GF-D8 (cell line): Measurements from ENCODE around the gene PPOX.

Experiments used
- DNase-seq: peaks from one replicate; lab custom pipeline; 2025; lab: John Stamatoyannopoulos, UW

The PPOX gene

GRCh38 chr1:161165742-161166668 lies at the start of gene PPOX:
Gene PPOX, plus strand, starts transcription at chr1:161166426. Its CDS starts 422 bp downstream, at chr1:161166848.
- DNase-seq: peak; percentile 94

GRCh38 chr1:161117759-161118581 lies 48.3 kb upstream of the PPOX start, which contains the start of the genes NIT1 and PFDN2:
Gene NIT1, plus strand, starts transcription at chr1:161118105. Its CDS starts 72 bp downstream, at chr1:161118177.
Gene PFDN2, minus strand, starts transcription at chr1:161118037. Its CDS starts 11 bp downstream, at chr1:161118026.
- peak; percentile 33 for DNase-seq

DNA sequence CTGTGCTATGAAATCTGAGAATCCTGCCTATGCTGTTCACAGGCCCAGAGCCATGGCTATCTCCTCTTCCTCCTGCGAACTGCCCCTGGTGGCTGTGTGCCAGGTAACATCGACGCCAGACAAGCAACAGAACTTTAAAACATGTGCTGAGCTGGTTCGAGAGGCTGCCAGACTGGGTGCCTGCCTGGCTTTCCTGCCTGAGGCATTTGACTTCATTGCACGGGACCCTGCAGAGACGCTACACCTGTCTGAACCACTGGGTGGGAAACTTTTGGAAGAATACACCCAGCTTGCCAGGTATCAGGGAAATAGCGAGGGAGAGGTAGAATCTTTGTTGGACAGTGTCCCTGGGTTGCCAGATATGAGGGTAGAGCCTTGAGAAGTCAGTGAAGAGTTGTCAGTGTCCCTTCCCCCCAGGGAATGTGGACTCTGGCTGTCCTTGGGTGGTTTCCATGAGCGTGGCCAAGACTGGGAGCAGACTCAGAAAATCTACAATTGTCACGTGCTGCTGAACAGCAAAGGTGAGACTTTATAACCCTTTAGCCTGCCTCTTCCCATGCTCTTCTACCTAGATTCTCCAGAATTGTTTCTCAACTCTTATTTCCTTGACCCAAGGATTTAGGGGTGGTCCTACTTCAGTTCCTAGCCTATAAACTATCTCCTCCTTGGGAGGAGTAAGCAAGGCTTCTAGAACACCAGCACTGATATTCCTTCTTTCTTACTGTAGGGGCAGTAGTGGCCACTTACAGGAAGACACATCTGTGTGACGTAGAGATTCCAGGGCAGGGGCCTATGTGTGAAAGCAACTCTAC lies 46.9 kb upstream of the PPOX start:
- peak; percentile 26 for DNase-seq

GRCh38 chr1:161121042-161121650 lies 45.1 kb upstream of the PPOX start:
- no peak for DNase-seq

- DNase-seq: peak; percentile 13
Observed at GRCh38 chr1:161121834-161122233, 44.4 kb upstream of the PPOX start.

DNA sequence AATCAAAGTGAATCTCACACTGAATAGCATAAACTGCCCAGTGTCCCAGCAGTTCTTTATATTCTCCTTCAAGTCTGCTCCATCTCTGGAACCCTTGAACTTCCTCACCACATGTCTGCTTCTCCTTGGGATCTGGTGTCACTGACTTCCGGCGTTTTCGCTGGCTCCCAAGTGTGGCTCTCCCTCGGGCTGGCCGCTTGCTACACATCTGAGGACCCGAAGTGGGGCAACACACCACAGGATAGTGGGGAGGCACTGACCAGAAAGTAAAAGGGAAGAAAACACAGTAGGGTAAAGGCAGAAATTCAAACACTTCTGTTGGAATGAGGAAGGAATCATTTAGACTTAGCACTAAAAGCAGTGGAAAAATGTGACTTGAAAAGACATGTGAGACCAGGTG lies 43.3 kb upstream of the PPOX start:
- no peak for DNase-seq

DNA sequence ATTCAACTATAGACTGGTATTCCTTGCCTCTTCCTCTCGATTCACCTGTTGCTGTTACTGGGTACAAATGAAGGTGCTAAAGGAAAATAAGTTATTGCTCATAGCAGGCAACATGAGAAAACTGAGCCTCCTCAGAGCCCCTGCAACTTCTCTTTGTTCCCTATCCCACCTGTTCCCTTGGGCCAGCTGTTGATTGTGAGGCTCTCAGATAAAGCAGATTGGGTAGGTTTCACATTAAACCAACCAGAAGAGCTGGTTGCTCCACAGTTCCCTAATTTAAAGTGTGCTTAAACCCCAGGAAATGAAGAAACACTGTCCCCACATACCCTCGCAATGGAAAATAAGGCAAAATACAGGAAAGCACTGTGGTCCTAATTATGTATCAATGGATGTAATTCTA lies 38.6 kb upstream of the PPOX start:
- peak; percentile 89 for DNase-seq

DNA sequence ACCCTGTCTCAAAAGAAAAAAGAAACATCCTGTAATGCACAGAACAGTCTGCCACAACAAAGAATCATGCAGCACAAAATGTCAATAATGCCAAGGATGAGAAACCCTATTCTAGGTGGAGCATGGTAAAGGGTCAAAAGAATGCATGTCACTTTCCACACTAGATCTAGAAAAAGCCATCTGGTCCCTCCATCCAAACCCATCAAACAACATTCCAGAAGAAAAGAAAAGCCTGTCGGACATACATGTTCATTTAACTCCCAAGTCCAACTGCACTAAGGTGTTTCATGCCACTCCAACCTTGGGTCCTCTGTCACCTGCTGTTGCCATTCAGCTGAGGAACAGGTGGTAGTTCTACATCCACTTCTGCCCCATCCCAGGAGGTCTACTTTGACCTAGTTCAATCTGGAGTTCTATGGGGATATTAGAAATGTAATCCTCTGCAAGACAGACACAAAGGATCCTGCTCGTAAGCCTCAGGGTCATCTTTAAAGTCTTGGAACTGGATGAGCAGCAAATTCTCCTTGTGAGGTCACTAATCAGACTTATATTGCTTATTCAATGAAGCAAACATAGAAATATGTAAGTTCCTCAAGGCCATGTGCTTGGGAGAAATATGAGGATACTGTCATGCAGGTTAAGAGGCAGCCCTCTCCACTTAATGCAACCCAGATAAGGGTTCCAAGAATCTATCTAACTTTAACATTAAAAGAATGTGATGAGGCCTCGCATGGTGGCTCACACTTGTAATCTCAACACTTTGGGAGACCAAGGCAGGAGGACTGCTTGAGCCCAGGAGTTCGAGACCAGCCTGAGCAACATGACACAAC lies 37.4 kb upstream of the PPOX start:
- DNase-seq: no peak

DNA sequence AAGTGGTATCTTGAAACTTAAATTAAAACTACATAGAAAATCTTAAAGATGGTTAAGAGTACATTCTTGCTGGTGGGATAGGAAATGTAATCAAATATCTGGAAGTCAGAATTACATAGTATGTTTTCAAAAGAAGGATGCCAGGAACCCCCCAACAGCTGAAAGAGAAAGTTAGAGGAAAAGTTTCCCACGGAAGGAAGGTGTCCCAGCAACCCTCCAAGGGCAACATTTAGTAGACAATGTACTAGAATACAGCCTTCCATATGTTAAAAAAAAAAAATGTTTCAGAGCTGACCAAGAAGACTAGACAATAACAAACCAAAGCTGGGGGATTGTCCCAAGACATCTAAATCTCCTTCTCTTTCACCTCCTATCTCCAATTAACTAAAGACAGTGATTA lies 36.0 kb upstream of the PPOX start:
- DNase-seq: no peak

DNA sequence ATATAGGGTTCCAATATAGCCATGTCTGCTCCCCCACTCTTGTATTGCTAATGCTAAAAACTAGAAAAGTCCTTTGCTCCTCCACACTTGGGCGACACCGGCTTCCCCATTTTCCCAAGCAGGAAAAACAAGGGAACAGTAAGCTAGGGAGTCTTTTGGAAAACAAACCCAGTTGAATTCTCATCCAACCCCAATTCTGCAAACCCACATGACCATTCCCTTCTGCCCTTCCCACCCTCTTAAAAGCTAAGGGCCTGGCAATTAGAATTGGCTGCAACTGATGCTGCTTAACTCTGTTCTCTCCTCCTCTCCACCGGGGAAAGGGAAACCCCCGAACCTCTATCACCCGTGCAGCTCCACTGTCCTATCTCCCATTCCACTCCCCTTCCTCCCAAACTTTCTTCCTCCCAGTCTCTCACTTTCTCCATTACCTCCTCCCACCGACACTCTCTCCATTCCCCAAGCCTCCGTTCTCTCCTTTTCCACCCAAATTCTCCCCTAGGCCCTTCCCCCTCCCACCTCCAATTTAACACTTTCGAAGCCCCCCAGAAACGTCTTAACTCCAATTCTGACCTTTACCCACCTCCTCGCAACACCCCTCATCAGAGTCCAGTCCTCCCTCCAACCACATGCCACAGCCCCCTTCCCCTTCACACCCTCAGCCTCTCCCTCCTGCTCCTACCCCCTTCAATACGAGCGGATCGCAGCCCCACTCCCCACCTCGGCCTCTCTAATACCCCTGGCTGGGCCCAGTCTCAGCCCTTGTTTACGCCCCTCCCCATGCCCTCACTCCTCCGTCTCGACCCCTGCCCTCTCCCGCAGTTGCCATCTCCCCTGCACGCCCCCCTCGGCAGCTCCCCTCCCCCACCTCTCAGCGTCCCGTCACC lies 34.5 kb upstream of the PPOX start:
- DNase-seq: no peak

- DNase-seq: peak; percentile 94
Observed at GRCh38 chr1:161132410-161133219, 33.6 kb upstream of the PPOX start, which contains the start of gene DEDD. Gene DEDD, minus strand, starts transcription at chr1:161132667. Its CDS starts 8,205 bp downstream, at chr1:161124462.

GRCh38 chr1:161133220-161133740 lies 32.9 kb upstream of the PPOX start:
- no peak for DNase-seq

DNA sequence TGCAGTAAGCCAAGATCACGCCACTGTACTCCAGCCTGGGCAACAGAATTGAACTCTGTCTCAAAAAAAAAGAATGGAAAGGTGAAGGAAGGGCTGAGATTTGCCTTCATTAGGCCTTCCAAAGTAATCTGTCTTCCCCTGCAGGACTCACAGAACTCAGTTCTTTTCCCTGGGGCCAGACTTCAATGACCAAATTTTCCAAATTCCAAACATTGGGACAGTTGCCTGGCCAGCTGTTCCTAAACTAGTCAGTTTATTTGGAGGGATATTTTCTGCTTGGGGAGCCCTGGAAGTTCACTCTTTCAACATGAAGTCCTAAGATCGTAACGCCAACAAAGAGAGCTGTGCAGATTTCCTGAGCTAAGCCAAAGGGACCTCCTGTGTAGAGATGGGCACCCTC lies 28.3 kb upstream of the PPOX start:
- no peak for DNase-seq

- DNase-seq: no peak
Observed at GRCh38 chr1:161138431-161138830, 27.8 kb upstream of the PPOX start.

GRCh38 chr1:161139766-161140165 lies 26.5 kb upstream of the PPOX start:
- peak; percentile 16 for DNase-seq

DNA sequence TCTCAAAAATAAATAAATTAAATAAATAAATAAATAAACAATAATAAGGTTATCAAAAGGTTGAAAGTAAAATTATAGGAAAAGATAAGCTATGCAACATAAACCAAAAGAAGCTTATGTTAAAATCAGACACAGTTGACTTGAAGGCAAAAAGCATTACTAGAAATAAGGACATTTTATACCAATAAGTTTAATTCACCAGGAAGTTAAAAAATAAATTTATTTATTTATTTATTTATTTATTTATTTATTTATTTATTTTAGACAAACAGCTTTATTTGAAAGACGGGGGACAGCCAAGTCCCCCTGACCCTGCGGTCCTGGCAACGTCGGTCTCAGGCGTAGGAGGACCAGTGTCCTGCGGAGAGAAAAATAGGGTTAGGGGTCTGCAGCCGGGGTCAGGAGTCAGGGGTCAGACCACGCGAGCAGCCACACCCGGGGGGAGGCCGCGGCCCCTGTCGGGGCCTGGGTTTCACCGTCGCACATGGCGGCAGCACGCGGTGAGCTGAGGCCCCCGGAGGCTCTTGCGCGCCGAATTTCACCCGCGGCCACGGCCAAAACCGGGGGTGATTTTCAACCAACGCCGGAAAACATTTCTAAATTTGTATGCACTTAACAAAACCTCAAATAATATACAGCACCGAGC lies 25.3 kb upstream of the PPOX start:
- DNase-seq: no peak

DNA sequence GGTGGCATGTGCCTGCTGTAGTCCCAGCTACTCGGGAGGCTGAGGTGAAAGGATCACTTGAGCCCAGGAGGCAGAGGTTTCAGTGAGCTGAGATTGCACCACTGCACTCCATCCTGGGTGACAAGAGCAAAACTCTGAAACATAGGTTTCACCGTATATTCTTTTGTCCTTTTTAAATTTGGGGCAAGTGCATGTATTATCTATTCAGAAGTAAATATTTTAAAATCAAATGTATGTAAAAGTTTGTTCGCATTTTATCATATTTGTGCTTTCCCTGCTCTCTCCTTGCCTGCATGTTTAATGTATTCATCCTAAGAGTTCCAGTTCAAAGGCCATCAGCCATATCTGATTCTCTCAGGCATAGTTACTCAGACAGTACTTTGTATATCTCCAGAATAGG lies 20.4 kb upstream of the PPOX start:
- DNase-seq: no peak

- no peak for DNase-seq
Observed at GRCh38 chr1:161153176-161153575, 13.1 kb upstream of the PPOX start.
